Aorta (tissue), 5 donors: ENCODE results near the gene PODN. TPM values are rescaled to one million over a fixed set of nuclear protein-coding genes. Genes with fewer than 3 reads are reported as not detected.

Source experiments
- ATAC-seq: fragments of 200-7000 bp; cut with Tn5 transposase; one replicate; pipeline ENCODE4 v1.9.1; 2022; ENCODE audit warnings: moderate library complexity; ENCODE audit not compliant: low FRiP score
- DNase-seq, 2 donors: peaks; one replicate each; pipeline ENCODE4 v3.0.0-alpha.2; 2020
- H3K27ac ChIP-seq, 2 donors: one replicate each; pipeline ENCODE4 v1.5.1; 2013; ENCODE audit warnings: low read length in 2 of 2, mild to moderate bottlenecking in 2 of 2, moderate library complexity in 2 of 2, control low read depth in 1 of 2, inconsistent platforms in 1 of 2, low read depth in 1 of 2
- H3K27me3 ChIP-seq, 2 donors: one replicate each; pipeline ENCODE4 v1.6.1; 2013; ENCODE audit warnings: control low read depth in 1 of 2, low read length in 1 of 2, mild to moderate bottlenecking in 1 of 2, moderate library complexity in 1 of 2; ENCODE audit not compliant: insufficient read depth in 2 of 2, control insufficient read depth in 1 of 2
- H3K36me3 ChIP-seq, 2 donors: one replicate each; pipeline ENCODE4 v1.6.1; 2013; ENCODE audit warnings: control low read depth in 1 of 2, low read length in 1 of 2, mild to moderate bottlenecking in 1 of 2; ENCODE audit not compliant: insufficient read depth in 2 of 2, control insufficient read depth in 1 of 2
- H3K4me1 ChIP-seq, 2 donors: one replicate each; pipeline ENCODE4 v1.6.1; 2013; ENCODE audit warnings: low read length in 2 of 2, control low read depth in 1 of 2, mild to moderate bottlenecking in 1 of 2, moderate library complexity in 1 of 2; ENCODE audit not compliant: insufficient read depth in 2 of 2, control insufficient read depth in 1 of 2
- H3K4me3 ChIP-seq, 2 donors: one replicate each; pipeline ENCODE4 v1.5.1; 2013; ENCODE audit warnings: low read length in 2 of 2, control low read depth in 1 of 2, mild to moderate bottlenecking in 1 of 2
- H3K9me3 ChIP-seq: one replicate; pipeline ENCODE4 v1.6.1; 2013; ENCODE audit warnings: mild to moderate bottlenecking, low read length; ENCODE audit not compliant: control insufficient read depth
- WGBS, 2 donors: extraction: QIAGEN DNeasy Blood & Tissue Kit; methylation state at CpG; one replicate each; pipeline ENCODE4 v1.1.7; 2013; 5-methylcytosine and 5-hydroxymethylcytosine counted together
- intact Hi-C, 2 donors: fragments of 100-400 bp; cut with DNase I; formaldehyde crosslinking; loops; one replicate each; pipeline versions ENCODE4 v1.14.2 to v1.15.0; 2022
- polyA plus RNA-seq, 2 donors: library from polyadenylated mRNA; stranded (reverse); fragments of 200-250 nt; gene quantifications; one replicate each; pipeline ENCODE4 v1.2.3, GENCODE V29; 2013
- total RNA-seq, 2 donors: library from RNA; stranded (reverse); fragmentation: NEBNext Ultra II Directional; extraction: Animal tissue kit (Norgen Biotek cat#: 25700); gene quantifications; one replicate each; pipeline ENCODE4 v1.2.1, GENCODE V29; 2021
- donor health status: healthy with polysubstance abuse.
- donor health status: Bipolar disorder and iron deficiency.
- donor health status: DM: no; HTN: no; CAD: no.
- donor health status: DM: no; HTN: no; CAD: no.
- donor health status: DM: yes; HTN: yes; CAD: no.

PODN gene
- total and polyA plus RNA-seq, 4 donors = 14.3 to 152 (median 53.8) TPM

DNA sequence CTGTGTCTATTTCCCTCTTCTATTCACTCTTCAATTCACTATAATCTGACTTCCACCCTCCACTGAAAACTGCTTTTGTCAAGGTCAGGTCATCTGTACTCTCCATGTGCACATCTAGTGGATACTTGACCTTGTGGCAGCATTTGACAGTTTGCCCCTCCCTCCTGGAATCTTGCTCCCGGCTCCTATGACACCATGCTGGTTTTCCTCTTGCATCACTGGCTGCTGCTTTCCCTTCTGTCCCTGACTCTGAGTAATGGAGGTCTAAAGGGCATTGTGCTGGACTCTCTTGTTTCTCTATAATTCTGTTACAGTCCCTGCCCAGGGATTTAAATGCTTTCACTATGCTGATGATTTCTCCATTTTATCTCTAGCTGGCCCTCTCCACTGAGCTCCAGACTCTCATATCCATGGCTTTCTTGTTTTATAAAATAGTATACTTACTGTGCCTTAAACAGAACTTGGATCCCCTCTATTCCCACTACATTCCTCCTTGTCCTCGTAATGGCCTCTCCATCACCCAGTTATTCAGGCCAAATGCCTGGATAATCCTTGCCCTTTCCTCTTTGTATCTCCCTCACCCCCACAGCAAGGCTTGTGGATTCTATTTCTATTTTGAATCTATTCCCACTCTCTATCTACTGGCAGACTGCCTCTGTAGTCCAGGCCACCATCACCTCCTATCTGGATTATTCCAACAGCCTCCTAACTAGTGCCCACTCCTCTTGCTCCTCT is 36.8 kb upstream of the PODN start:
- no peak overlapping the region for H3K27ac ChIP-seq

DNA sequence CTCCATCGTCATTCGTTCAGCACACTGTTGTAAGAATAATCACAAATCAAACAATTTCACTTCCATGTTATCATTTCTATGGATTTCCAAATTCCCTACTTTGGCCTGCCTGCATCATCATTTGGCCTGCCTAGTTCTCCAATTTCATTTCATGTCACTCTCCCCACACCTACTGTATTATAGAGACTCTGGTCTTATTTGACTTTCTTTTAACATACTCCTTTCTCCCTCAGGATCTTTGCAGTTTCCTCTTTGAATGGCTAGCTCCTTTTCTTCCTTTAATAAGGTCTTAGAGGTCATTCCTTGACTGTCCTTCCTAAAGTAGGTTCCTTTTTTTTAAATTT is 36.3 kb upstream of the PODN start:
- ATAC-seq = peak; percentile 19
- Histone ChIP-seq H3K4me1 (no peaks in the 10 kb centered on the region), H3K27ac (no peak overlapping the region), H3K27me3 (no peaks in the 10 kb centered on the region), H3K4me3 (no peak overlapping the region), H3K9me3 (no peaks in the 10 kb centered on the region), H3K36me3 (no peaks in the 10 kb centered on the region)
- DNase-seq = no peak
- WGBS, 2 donors = 73 to 81% methylated on average over 2 of the region's 2 CpGs
- intact Hi-C loops = no loop called here

More for the DNA sequence above, 36.8 kb upstream of the PODN start:
- Histone ChIP-seq H3K4me3 (no peak overlapping the region), H3K27me3 (no peaks in the 10 kb centered on the region), H3K9me3 (no peaks in the 10 kb centered on the region), H3K36me3 (no peaks in the 10 kb centered on the region), H3K4me1 (no peaks in the 10 kb centered on the region)
- ATAC-seq (peak; percentile 90), DNase-seq (peak in 1 of 2 donors; percentile 62)
- WGBS, 2 donors = 56% methylated on average over 2 of the region's 2 CpGs
- intact Hi-C loops = no loop called here

DNA sequence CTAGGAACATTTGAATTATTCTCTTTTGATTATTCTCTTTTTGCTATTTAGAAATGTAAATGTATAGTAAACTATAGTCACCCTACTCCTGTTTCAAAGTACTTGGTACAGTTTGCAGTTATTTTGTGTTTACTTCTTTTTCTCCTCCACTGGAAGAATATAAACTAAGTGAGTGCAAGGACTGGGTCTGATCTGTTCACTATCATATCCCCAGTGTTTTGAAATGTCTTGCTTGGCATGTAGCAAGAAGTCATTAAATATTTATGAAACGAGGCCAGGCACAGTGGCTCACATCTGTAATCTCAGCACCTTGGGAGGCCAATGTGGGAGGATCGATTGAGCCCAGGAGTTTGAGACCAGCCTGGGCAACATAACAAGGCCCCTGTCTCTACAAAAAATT is 35.8 kb upstream of the PODN start:
- no peaks in the 10 kb centered on the region for H3K27me3 ChIP-seq
- intact Hi-C loops = no loop called here
- no peaks in the 10 kb centered on the region for H3K36me3 ChIP-seq
- 67 to 69% methylated on average over 2 of the region's 2 CpGs for WGBS, 2 donors
- no peak for DNase-seq
- H3K4me1 ChIP-seq = no peaks in the 10 kb centered on the region
- ATAC-seq = no peak
- no peak overlapping the region for H3K4me3 ChIP-seq
- H3K9me3 ChIP-seq = no peaks in the 10 kb centered on the region
- H3K27ac ChIP-seq = no peak overlapping the region

DNA sequence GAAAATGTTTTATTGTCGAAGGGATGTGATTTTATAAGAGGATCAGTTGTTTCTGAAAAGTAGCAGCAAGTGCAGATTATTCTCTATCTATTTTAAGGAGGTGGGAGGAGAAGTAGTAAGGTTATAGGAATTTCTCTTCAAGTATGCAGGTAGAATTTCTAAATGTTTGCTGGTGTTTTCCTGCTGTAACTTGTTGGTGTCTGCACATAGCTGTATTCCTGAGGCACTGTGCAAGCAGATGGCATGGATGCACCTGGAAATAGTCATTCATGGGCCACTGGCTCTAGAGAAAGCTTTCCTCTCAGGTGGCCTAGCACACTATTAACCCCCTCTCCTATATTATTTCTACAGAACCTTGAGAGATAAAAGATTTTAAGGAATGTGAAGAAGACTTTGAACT is 30.3 kb upstream of the PODN start:
- no peaks in the 10 kb centered on the region for H3K27me3 ChIP-seq
- no peak overlapping the region for H3K4me3 ChIP-seq
- no peak for ATAC-seq
- 95 to 97% methylated on average over 1 of the region's 1 CpG for WGBS, 2 donors
- H3K36me3 ChIP-seq = no peaks in the 10 kb centered on the region
- H3K9me3 ChIP-seq = no peaks in the 10 kb centered on the region
- H3K27ac ChIP-seq = no peak overlapping the region
- intact Hi-C loops = no loop called here
- no peaks in the 10 kb centered on the region for H3K4me1 ChIP-seq
- no peak for DNase-seq

DNA sequence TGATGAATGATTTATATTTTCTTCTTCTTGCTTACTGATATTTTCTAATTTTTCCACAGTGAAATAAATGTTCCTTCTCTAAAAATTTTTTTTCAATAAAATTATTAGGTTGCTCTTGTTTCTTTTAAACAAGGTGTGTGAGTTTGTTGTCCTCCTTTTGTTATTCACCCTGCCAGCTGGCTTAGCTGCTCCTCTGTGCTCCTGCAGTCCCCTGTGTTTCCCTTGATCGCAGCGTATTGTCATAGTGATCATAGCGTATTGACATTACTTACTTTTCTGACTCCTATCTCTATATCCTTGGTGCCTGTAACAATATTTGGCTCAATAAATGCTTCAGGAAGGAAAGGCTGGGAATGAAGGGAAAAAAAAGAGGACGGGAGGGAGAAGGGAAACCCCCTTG is 24.9 kb upstream of the PODN start:
- Histone ChIP-seq H3K36me3 (peaks cover 8 to 15% of the 10 kb centered on the region in 2 donors), H3K27ac (no peak overlapping the region), H3K4me1 (no peaks in the 10 kb centered on the region), H3K9me3 (no peaks in the 10 kb centered on the region), H3K4me3 (no peak overlapping the region), H3K27me3 (no peaks in the 10 kb centered on the region)
- WGBS, 2 donors = 81 to 88% methylated on average over 4 of the region's 4 CpGs
- DNase-seq (no peak), ATAC-seq (no peak)
- intact Hi-C loops = no loop called here

DNA sequence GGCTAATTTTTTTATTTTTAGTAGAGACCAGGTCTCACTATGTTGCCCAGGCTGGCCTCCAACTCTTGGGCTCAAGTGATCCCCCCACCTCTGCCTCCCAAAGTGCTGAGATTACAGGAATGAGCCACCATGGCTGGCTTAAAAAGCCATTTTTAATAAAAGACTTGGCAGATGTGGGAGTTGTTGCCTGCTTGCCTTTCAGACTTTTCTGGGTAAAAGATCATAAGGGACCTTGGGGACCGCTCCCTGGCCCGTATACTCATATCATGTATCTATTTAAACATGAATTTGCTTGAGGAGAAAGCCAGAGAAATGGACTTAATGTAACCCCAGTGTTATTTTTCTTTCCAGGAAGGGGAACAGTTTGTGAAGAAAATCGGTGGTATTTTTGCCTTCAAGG is 23.4 kb upstream of the PODN start:
- intact Hi-C loops = no loop called here
- no peaks in the 10 kb centered on the region for H3K9me3 ChIP-seq
- WGBS, 2 donors = 87 to 89% methylated on average over 3 of the region's 3 CpGs
- H3K27ac ChIP-seq = no peak overlapping the region
- no peaks in the 10 kb centered on the region for H3K27me3 ChIP-seq
- DNase-seq (no peak), ATAC-seq (peak; percentile 57)
- H3K4me3 ChIP-seq = no peak overlapping the region
- H3K36me3 ChIP-seq = peaks cover 8 to 15% of the 10 kb centered on the region in 2 donors
- no peaks in the 10 kb centered on the region for H3K4me1 ChIP-seq

DNA sequence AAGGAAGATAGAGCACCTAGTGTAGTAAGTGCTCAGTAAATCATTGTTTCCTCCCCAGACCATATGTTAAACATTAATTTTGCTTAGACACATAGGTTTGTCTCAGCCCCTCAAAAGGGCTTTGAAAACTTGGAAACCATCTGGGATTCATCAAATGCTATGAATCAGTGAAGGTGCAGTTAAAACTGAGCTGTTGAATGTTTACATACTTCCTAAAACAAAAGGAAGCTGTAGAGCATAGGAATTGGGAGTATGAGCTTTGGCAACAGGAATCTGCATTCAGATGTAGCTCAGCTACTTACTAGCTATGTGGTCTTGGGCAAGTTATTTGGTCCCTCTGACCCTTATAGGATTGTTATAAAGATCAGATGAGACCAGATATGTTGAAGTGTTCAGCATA is 18.7 kb upstream of the PODN start:
- intact Hi-C loops = no loop called here
- DNase-seq = no peak
- ATAC-seq = no peak
- Histone ChIP-seq H3K9me3 (no peaks in the 10 kb centered on the region), H3K27ac (no peak overlapping the region), H3K36me3 (peaks cover 8 to 15% of the 10 kb centered on the region in 2 donors), H3K4me1 (no peaks in the 10 kb centered on the region), H3K4me3 (no peak overlapping the region), H3K27me3 (no peaks in the 10 kb centered on the region)

DNA sequence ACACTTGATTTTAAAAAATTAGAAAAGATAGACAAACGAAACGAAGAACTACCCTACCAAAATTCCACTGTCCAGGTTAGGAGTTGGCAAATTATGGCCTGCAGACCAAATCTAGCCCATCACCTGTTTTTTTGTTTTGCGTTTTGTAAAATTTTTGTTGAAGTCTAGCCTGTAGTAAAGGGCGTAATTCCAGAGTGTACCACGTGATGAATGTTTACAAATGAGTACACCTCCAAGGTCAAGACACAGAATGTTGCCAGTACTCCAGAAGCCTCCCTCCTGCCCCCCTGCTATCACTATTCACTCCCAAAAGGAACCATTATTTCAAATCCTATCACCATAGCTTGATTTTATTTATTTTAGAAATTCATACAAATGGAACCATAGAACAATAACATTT is 17.1 kb upstream of the PODN start:
- 84 to 86% methylated on average over 5 of the region's 5 CpGs for WGBS, 2 donors
- no peaks in the 10 kb centered on the region for H3K9me3 ChIP-seq
- no peak for ATAC-seq
- H3K27me3 ChIP-seq = no peaks in the 10 kb centered on the region
- H3K4me1 ChIP-seq = peaks cover 0 to 4% of the 10 kb centered on the region in 2 donors
- H3K36me3 ChIP-seq = peaks cover 6 to 7% of the 10 kb centered on the region in 2 donors
- DNase-seq = no peak
- H3K27ac ChIP-seq = no peak overlapping the region
- intact Hi-C loops = no loop called here
- no peak overlapping the region for H3K4me3 ChIP-seq

DNA sequence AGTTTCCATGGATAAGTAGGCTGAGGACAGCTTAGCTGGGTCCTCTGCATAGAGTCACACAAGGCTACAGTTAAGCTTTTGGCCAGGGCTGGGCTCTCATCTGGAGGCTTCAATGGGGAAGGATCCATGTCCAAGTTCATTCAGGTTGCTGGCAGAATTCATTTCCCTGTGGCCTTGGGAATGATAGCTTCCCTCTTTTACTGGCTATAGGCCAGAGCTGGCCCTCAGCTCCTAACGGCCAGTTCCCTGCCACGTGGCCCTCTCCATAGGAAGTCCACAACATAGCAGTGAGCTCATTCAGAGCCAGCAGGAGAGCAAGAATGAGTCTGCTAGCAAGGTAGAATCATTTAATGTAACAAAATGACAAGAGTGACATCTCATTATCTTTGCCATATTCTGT is 15.1 kb upstream of the PODN start:
- intact Hi-C loops = no loop called here
- H3K27me3 ChIP-seq = no peaks in the 10 kb centered on the region
- no peaks in the 10 kb centered on the region for H3K9me3 ChIP-seq
- H3K4me3 ChIP-seq = no peak overlapping the region
- H3K4me1 ChIP-seq = peaks cover 0 to 7% of the 10 kb centered on the region in 2 donors
- 2 to 11% methylated on average over 2 of the region's 2 CpGs for WGBS, 2 donors
- peaks cover 0 to 3% of the 10 kb centered on the region in 2 donors for H3K36me3 ChIP-seq
- peak in 1 of 2 donors; percentile 54 for DNase-seq
- no peak for ATAC-seq
- H3K27ac ChIP-seq = peak overlapping the region in 1 of 2 donors; percentile 25
